ENCODE data around the gene TCFL5.
A peak's percentile ranks its signal among the peaks of the same experiment; 100 is the strongest.

The TCFL5 gene

DNA sequence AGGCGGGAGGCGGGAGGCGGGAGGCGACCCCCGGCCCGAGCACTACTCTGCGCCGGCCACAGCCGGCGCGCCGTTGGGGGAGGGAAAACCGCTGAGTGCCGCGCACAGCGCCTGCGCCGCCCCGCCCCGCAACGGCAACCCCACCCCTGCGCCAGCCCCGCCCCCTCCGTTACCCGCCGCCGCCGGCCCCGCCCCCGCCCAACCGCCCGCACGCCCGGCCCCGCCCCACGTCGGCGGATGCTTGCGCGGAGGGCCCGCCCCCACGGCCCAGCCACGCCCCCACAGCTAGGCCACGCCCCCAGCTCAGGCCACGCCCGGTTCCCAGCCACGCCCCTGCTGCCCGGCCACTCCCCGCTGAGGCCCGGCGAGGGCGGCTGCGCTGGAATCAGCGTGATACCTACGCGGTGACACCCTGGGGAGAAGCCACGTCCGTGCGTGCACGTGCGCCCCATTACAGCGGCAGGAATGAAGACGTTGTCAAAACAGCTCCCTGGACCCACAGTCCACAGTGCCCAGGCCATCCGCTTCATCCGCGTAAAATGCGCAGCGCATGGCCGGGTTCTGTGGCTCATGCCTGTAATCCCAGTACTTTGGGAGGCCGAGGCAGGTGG is at the start of gene TCFL5:
Gene TCFL5 (minus strand): TSS at position 97 of the 611 bp plus-strand sequence. CDS start 152 bp downstream, outside the sequence.
- no peaks in the 10 kb centered on the region for H3K9me3 Mint-ChIP-seq (ENCODE audit: low read depth)
- H3K27ac Mint-ChIP-seq = peak within 1 kb of the TSS; percentile 76
- peaks cover 5% of the 10 kb centered on the region for H3K36me3 Mint-ChIP-seq
- peaks cover 24% of the 10 kb centered on the region for H3K4me1 Mint-ChIP-seq (ENCODE audit: low read depth)
- H3K4me3 Mint-ChIP-seq = peak within 1 kb of the TSS; percentile 79
- H3K27me3 Mint-ChIP-seq = no peaks in the 10 kb centered on the region

DNA sequence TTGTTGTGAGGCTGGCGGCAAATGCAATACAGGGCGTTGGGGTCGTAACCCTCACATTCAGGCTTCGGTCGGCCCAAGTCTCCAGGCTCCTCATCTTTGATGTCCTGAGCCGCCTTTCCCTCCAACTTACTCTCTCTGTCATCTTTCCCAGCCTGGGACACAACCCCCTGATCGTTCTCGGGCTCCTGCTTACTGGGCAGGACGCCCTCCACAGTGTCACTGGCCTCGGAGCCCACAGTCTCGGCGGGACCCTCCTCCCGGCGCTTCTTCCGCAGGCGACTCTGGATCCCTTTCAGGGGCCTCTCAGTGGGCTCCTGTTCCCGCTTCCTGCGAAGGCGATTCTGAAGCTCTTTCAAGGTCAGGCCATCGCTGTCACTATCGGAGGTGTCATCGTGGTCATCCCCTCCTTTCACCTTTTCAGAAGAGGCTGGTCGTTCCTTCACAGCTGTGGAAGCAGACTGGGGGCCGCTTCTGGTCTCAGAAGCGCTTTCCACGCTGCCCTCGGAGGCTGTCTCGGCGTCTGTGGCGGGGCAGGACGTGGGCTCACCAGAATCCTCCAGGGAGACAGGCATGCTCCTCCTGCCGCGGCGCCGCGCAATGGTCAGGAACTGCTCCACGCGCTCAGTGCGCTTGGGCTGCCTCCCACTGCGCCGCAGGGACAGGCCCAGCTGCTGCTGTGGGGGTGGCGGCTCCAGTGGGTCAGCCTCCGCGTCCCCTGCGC is 49.3 kb upstream of the TCFL5 start:
- no peaks in the 10 kb centered on the region for H3K9me3 Mint-ChIP-seq (ENCODE audit: low read depth)
- H3K27ac Mint-ChIP-seq = no peak overlapping the region
- no peak overlapping the region for H3K4me3 Mint-ChIP-seq
- H3K36me3 Mint-ChIP-seq = no peaks in the 10 kb centered on the region
- H3K27me3 Mint-ChIP-seq = no peaks in the 10 kb centered on the region
- H3K4me1 Mint-ChIP-seq (ENCODE audit: low read depth) = peaks cover 48% of the 10 kb centered on the region

DNA sequence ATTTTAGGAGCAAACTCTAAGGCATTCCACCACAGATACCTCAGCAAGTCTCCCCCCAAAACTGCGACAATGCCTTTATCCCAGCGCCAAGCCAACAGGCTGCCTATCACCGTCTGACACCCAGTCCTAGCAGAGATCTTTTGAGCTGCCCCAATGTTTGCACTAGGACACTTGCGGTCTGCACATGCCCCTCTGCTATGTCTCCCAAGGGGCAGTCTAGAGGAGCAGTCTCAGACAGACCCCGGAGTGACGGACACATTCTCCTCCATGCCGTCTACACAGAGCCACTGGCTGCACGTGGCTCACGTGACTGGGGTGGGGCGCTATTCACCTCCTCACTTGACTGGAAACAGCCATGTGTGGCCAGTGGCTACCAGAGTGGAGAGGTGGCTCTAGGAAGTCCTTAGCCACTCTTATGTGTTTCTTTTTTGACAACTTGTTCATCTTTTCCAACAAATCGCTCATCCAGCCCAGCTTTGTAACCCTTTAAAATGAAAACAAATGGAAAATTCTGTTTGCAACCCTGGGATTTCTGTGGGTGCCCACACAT is 48.7 kb upstream of the TCFL5 start:
- Mint-ChIP-seq H3K9me3 (ENCODE audit: low read depth) (no peaks in the 10 kb centered on the region), H3K27me3 (no peaks in the 10 kb centered on the region), H3K4me1 (ENCODE audit: low read depth) (peaks cover 42% of the 10 kb centered on the region), H3K36me3 (peaks cover 1% of the 10 kb centered on the region), H3K4me3 (no peak overlapping the region), H3K27ac (no peak overlapping the region)

DNA sequence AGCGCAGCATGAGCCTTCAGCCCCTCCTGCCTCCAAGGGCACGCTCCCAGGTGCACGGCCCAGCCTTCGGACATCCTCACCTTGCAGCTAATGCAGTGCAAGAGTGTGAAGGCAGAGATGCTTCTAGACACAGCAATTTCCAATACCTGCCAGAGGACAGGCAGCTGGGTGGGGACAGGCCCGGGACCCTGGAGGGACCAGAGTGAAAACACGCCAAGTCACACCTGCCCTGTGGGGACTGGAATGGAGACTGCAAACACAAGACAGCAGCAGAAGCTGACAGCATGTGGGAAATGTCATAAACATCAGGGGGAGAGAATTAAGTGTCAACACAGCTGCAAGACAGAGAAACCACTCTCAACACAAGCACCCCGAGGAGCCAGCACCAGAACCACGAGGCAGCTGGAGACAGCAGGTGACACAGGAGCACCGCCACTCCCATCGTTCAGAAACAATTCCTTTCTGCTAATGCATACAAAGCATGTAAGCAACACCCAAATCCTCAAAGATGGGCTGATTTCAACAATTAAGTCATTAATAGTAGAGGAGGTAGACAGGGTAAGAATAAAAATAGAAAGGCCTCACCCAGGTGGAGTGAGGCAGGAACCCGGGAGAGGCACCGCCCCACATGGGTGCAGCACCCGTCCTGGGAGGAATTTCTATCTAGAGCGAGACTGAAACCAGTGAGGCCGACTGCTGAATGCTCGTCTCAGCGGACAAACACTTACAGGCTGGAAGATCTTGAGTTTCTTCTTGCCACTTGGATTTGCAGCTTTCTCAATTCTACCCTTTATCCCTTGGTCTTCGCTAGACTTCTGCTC is 47.6 kb upstream of the TCFL5 start:
- H3K4me3 Mint-ChIP-seq = no peak overlapping the region
- peak overlapping the region; percentile 58 for H3K27ac Mint-ChIP-seq
- peaks cover 34% of the 10 kb centered on the region for H3K4me1 Mint-ChIP-seq (ENCODE audit: low read depth)
- peaks cover 4% of the 10 kb centered on the region for H3K36me3 Mint-ChIP-seq
- H3K27me3 Mint-ChIP-seq = no peaks in the 10 kb centered on the region
- H3K9me3 Mint-ChIP-seq (ENCODE audit: low read depth) = no peaks in the 10 kb centered on the region

DNA sequence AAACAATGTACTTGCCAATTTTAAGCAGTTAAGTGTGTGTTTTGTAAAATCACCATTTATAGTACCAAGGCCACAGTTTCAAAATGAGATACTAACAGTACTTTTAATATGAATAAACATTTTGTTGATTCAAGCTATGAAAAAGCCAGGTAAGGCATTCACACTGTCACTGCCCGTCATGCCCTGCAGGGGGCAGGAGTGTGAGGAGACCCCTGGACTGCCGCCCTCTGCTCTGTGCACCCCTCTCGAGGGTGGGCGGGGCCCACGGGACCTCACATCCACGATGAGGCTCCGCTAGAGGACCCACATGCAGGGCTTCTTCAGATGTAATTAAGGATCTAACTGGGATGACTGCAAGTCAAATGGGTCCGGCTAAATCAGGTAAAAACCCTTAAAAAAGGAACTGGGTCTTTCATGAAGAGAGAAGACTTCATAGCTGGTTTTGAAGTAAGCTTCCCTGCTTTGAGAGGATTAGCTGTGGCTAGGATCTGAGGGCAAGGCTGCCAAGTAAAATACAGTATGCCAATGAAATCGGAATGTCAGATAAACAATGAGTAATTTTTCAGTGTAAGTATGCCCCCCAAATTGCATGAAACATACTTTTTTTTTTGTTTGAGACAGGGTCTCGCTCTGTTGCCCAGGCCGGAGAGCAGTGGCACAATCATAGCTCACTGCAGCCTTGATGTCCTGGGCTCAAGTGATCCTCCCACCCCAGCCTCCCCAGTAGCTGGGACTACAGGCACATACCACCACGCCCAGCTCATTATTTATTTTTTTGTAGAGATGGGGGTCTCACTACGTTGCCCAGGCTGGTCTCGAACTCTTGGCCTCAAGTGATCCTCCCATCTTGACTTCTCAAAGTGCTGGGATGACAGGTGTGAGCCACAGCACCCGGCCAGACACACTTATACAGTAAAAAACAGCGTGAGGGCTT is 46.0 kb upstream of the TCFL5 start:
- Mint-ChIP-seq H3K36me3 (peaks cover 4% of the 10 kb centered on the region), H3K27me3 (no peaks in the 10 kb centered on the region), H3K4me3 (no peak overlapping the region), H3K4me1 (ENCODE audit: low read depth) (peaks cover 26% of the 10 kb centered on the region), H3K9me3 (ENCODE audit: low read depth) (no peaks in the 10 kb centered on the region), H3K27ac (peak overlapping the region; percentile 62)

DNA sequence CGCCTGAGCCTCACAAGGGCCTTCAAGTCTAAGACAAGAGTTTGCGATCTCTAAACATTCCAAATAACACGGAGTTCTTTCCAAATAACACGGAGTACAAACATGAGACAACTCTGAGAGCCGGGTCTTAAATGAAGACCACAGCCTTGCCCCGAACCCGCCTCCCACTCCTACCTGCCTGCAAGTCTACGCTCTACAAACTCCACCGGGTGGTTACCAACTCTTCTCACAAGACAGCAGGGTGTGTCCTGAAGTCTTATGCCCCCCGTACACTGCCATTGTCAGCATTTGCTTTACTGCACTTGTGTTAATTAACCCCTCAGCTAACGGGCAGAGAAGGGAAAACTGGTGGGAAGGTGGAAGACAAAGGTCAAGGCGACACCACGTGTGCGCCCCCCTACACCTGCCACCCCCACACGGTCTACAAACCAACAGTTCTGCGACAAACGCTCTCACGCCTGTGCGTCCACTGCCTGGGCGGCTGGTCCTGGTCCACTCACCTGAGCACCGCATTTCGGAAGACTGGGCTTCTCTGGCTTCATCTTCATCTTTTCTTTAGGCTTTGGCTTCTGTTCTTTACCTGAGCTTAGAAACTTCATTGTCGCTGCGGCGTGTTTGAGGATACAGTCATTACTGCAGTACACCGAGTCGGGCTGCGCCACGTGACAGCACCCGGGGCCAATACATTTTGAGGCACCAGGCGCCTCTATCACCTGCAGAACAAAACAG is 45.2 kb upstream of the TCFL5 start:
- Mint-ChIP-seq H3K9me3 (ENCODE audit: low read depth) (no peaks in the 10 kb centered on the region), H3K27me3 (no peaks in the 10 kb centered on the region), H3K4me1 (ENCODE audit: low read depth) (peaks cover 24% of the 10 kb centered on the region), H3K27ac (peak overlapping the region; percentile 16), H3K4me3 (no peak overlapping the region), H3K36me3 (peaks cover 4% of the 10 kb centered on the region)

DNA sequence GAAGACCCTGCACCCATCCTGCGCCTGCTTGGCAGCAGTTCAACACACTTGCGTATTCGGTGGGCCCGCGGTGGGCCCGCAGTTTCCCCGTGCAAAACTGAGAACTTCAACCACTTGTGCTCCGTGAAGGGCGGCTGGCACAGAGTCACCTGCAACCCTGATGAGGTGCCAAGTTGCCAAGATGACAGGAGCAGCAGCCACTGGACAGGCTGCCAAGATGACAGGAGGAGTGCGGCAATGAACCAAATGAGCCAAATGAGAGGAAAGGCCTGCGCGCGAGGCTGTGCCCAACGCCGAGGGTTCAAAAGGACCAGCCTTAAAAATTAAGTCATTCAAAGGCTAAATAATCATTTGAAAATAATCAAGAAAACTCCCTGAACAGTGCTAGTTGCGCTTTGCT is 44.6 kb upstream of the TCFL5 start:
- no peak overlapping the region for H3K4me3 Mint-ChIP-seq
- H3K9me3 Mint-ChIP-seq (ENCODE audit: low read depth) = no peaks in the 10 kb centered on the region
- H3K27ac Mint-ChIP-seq = peak overlapping the region; percentile 16
- H3K27me3 Mint-ChIP-seq = no peaks in the 10 kb centered on the region
- H3K4me1 Mint-ChIP-seq (ENCODE audit: low read depth) = peaks cover 22% of the 10 kb centered on the region
- peaks cover 4% of the 10 kb centered on the region for H3K36me3 Mint-ChIP-seq

DNA sequence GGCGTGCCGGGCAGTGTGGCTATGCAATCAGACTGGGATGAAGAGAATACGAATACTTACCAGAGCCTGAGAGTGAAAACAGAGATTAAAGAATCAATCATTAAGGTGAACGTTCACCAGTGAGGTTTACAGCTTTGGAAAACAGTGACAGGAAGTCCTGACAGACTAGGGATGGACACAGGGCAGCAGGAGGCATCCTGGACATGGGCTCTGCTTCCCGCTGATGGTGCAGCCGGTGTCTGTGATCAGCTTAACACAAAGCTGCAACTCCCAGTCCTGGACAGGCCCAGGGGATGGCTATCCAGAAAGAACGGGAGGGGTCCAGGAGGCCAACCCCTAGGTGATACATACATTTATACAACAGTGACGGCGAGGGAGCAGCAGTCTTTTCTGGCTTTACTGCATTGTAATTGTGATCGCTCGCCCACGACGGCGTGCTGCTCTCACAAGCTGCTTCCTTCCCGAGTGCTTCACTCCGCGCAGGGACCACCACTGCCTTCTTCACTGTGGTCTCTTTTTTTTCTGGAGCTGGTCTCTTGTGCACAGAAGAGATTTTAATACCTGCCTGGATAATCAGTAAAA is 44.0 kb upstream of the TCFL5 start:
- Mint-ChIP-seq H3K36me3 (peaks cover 4% of the 10 kb centered on the region), H3K27me3 (no peaks in the 10 kb centered on the region), H3K4me1 (ENCODE audit: low read depth) (peaks cover 26% of the 10 kb centered on the region), H3K9me3 (ENCODE audit: low read depth) (no peaks in the 10 kb centered on the region), H3K4me3 (no peak overlapping the region), H3K27ac (peak overlapping the region; percentile 4)

DNA sequence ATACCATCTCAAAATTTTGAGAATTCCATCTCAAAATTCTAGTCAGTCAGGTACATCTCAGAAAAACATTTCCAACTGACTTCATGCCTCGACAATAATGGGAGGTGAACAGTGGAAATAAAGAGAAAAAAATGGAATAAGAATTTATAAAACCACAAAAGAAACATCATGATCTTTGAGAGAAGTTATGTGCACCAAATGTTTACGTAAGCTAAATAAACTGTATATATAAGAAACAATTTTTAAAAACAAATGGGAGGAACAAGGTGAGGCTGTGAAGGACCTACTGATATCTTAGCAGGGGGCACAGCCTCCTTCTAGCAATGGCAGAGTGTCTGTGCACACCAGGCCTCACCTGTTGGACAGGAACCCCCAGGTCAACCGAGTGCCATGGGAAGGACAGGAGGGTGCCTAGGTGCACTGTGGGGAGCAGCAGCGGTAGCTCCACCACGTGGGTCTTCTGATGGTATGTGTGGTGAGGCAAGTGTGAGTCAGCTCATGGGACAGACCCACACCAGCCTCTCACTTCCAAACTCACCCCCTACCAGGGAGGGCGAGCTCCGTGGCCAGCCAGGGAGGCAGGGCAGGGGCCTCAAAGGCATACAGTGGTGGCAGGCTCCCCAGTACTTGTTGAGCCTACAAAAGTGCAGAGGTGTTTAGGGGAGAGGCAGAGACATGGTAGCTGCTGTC is 41.4 kb upstream of the TCFL5 start:
- Mint-ChIP-seq H3K4me3 (no peak overlapping the region), H3K9me3 (ENCODE audit: low read depth) (no peaks in the 10 kb centered on the region), H3K4me1 (ENCODE audit: low read depth) (peaks cover 39% of the 10 kb centered on the region), H3K27ac (peak overlapping the region; percentile 58), H3K27me3 (no peaks in the 10 kb centered on the region), H3K36me3 (peaks cover 4% of the 10 kb centered on the region)

DNA sequence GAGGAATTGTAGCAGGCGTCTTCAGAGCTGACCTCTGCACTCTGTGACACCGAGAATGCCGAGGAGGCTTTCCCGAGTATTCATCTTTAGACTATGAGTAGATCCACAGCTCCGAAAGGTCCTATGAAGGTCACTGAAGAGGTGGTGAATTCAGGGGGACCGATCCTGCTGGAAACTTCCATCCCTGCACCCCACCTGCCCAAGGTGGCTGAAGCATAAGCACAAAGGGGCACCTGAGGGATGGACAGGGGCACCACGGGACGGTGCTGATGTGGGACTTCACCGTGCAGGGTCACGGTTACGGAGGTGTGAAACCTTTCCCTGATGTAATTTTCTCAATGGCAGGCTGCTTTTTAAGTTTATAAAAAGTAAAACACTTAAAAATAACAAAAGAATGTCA is 40.3 kb upstream of the TCFL5 start:
- no peak overlapping the region for H3K27ac Mint-ChIP-seq
- peaks cover 4% of the 10 kb centered on the region for H3K36me3 Mint-ChIP-seq
- H3K27me3 Mint-ChIP-seq = no peaks in the 10 kb centered on the region

DNA sequence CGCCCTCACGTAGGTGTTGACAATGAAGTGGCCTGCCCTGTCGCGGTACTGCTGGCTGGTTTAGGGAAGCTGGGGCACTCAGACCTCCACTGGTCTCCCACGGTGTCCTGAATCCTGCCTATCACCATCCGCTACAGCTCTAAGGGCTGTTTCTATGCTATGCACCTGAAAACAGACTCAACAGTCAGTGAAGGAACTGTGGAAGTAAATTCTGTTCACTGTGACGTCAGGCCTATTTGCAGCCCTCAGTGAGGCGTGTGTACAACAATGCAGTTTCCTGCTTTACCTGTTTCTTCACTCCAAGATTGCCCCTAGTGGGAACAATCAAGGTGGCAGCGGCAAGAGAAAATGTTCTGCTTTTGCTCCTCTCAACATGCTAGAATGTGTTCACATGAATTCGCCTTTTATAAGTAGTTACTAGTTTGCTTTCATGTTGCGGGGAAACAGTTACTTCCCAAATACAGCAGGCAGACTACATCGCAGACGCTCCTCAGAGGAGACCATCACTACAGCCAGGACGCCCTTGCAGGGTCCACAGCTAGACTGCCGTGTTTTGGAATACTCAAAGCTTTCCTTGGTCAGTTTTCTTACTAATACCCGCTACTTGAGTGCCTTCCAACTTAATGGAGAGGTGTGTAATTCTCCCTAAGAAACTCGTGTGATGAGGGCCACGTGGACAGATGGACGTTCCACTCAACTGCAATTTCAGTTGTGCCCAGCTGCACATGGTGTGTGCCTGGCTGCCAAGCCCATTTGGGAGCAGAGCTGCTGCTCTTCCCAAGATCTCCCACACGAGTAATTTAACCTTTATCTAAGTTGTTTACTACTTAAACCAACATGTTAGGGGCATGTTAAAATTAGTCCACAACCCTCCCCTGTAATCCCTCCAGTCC is 39.3 kb upstream of the TCFL5 start:
- Mint-ChIP-seq H3K27ac (peak overlapping the region; percentile 88), H3K4me1 (ENCODE audit: low read depth) (peaks cover 37% of the 10 kb centered on the region), H3K4me3 (no peak overlapping the region), H3K27me3 (no peaks in the 10 kb centered on the region), H3K36me3 (peaks cover 5% of the 10 kb centered on the region), H3K9me3 (ENCODE audit: low read depth) (no peaks in the 10 kb centered on the region)

More for the DNA sequence above, 40.3 kb upstream of the TCFL5 start:
- Mint-ChIP-seq H3K9me3 (ENCODE audit: low read depth) (no peaks in the 10 kb centered on the region), H3K4me1 (ENCODE audit: low read depth) (peaks cover 37% of the 10 kb centered on the region), H3K4me3 (no peak overlapping the region)

DNA sequence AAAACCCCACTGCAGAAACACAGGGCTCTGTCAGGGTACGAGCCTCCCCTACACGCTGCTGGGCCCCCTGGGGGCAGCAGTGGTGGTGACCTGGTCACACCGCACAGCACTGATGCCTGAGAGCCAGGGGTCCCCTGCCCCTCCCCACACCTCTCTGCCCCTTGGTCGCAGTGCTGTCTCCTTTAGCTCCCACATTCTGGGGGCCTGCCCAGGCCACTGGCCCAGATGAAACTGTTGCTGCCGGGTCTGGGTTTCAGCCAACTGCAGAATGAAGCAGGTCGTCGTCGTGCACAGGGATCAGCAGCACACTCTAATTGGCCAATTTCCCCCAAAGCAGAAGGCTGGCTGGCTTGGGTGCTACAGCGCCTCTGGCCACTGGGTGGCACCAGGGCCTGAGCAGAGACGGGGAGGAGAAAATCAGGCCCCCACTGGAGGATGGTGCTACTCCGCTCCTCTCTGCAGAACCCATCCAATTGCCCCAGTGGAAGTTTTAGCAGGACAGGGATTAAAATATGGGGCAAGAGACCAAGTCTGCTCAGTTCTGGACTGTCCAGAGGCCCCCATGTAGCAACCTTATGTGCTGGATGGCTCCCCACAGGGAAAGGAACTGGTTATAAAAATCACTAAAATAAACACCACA is 38.5 kb upstream of the TCFL5 start:
- peaks cover 37% of the 10 kb centered on the region for H3K4me1 Mint-ChIP-seq (ENCODE audit: low read depth)
- H3K27ac Mint-ChIP-seq = peak overlapping the region; percentile 88

More for the DNA sequence above, 38.5 kb upstream of the TCFL5 start:
- H3K9me3 Mint-ChIP-seq (ENCODE audit: low read depth) = no peaks in the 10 kb centered on the region
- H3K27me3 Mint-ChIP-seq = no peaks in the 10 kb centered on the region
- H3K4me3 Mint-ChIP-seq = peak overlapping the region; percentile 70
- H3K36me3 Mint-ChIP-seq = peaks cover 7% of the 10 kb centered on the region

Data from activated naive CD8-positive, alpha-beta T cell (primary cell).